ENCODE measurements around the gene EFS.
"Not testable (repeated sequence)": the region's sequence is repeated elsewhere in the genome, so short reads cannot be mapped to it uniquely, and the experiment has no call there.

Gene EFS

GRCh38 chr14:23339506-23340268 is 25.3 kb downstream of the EFS start:
- DNase-seq (ENCODE audit: low read depth), result no peak
- H3K4me3 ChIP-seq (ENCODE audit: low read depth, low read length), result no peak overlapping the region
- in situ Hi-C loops (cut with HindIII; ENCODE audit: low sequenced_read_pairs), result no loop called here
- TF ChIP-seq CTCF (IDR thresholded peaks at IDR 0.05; ENCODE audit: low read depth, low read length, missing control alignments), result no peak

GRCh38 chr14:23335623-23336022 is 29.3 kb downstream of the EFS start:
- no peak overlapping the region for H3K4me3 ChIP-seq (ENCODE audit: low read depth, low read length)
- in situ Hi-C loops (cut with HindIII; ENCODE audit: low sequenced_read_pairs), result no loop called here
- DNase-seq (ENCODE audit: low read depth), result no peak
- no peak for TF ChIP-seq CTCF (IDR thresholded peaks at IDR 0.05; ENCODE audit: low read depth, low read length, missing control alignments)

- no peak overlapping the region for H3K4me3 ChIP-seq (ENCODE audit: low read depth, low read length)
- peak; percentile 78 for TF ChIP-seq CTCF (IDR thresholded peaks at IDR 0.05; ENCODE audit: low read depth, low read length, missing control alignments)
- in situ Hi-C loops (cut with HindIII; ENCODE audit: low sequenced_read_pairs), result loop anchor here (5.0 kb wide), 1 partner anchor 39 kb away; the partner anchor contains the start of gene EFS
- peak; percentile 67 for DNase-seq (ENCODE audit: low read depth)
Observed at GRCh38 chr14:23327947-23328744, 36.8 kb downstream of the EFS start.

- in situ Hi-C loops (cut with HindIII; ENCODE audit: low sequenced_read_pairs), result loop anchor here (5.0 kb wide), 1 partner anchor 41 kb away; the partner anchor contains the start of gene EFS
- no peak for DNase-seq (ENCODE audit: low read depth)
- H3K4me3 ChIP-seq (ENCODE audit: low read depth, low read length), result no peak overlapping the region
- TF ChIP-seq CTCF (IDR thresholded peaks at IDR 0.05; ENCODE audit: low read depth, low read length, missing control alignments), result no peak
Observed at GRCh38 chr14:23326491-23327332, 38.3 kb downstream of the EFS start.

- in situ Hi-C loops (cut with HindIII; ENCODE audit: low sequenced_read_pairs), result loop anchor here (5.0 kb wide), 1 partner anchor 42 kb away; the partner anchor contains the start of gene EFS
- not testable (repeated sequence) for DNase-seq (ENCODE audit: low read depth); H3K4me3 ChIP-seq (ENCODE audit: low read depth, low read length)
Observed at GRCh38 chr14:23325746-23326145, 39.2 kb downstream of the EFS start.

GRCh38 chr14:23324993-23325392 is 40.0 kb downstream of the EFS start:
- TF ChIP-seq CTCF (IDR thresholded peaks at IDR 0.05; ENCODE audit: low read depth, low read length, missing control alignments), result no peak
- in situ Hi-C loops (cut with HindIII; ENCODE audit: low sequenced_read_pairs), result loop anchor here (5.0 kb wide), 1 partner anchor 42 kb away; the partner anchor contains the start of gene EFS
- H3K4me3 ChIP-seq (ENCODE audit: low read depth, low read length), result no peak overlapping the region
- no peak for DNase-seq (ENCODE audit: low read depth)

All from astrocyte of the cerebellum (primary cell).